ENCODE data around the gene FAM98B. TPM values are rescaled to one million over a fixed set of nuclear protein-coding genes. Genes with fewer than 3 reads are reported as not detected.

Gene FAM98B
- polyA plus RNA-seq, 5 donors: 48.3 to 77.6 (median 55.2) TPM

DNA sequence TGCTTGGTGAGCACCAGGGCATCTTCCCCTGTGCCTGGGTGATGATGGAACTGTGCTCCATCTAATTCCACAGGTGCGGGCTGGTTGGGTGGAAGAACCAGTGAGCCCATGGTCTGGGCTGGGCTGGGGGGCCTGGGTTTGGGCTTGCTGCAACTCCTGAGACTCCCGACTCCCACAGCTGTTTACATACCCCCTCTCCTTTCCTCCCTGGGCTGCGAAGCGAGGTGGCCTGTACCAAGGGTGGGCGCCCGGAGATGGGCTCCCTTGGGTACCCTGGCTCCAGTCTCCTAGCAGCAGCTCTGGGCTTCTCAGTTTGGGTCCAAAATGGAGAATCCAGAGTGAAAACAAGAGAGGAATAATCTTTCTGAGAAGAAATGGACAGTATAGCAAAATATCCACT is 5.6 kb downstream of the FAM98B start:
- no peak for DNase-seq

DNA sequence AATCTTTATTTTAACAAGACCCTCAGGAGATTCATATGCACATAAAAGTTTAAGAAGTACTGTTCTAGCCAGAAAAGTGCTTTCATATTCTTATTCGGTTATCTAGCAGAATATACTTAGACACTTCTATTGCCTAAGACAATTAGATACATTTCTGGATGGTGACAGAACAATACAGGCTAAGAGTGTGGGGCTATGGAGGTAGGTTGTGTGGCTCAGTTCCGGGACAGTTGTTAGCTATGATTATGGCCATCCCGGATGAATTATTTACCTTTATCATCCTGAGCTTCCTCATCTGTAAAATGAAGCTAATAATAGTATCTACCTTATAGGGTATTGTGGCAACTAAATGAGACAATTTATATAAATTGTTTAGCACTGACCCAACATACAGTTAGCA is 6.6 kb downstream of the FAM98B start:
- no peak for DNase-seq

DNA sequence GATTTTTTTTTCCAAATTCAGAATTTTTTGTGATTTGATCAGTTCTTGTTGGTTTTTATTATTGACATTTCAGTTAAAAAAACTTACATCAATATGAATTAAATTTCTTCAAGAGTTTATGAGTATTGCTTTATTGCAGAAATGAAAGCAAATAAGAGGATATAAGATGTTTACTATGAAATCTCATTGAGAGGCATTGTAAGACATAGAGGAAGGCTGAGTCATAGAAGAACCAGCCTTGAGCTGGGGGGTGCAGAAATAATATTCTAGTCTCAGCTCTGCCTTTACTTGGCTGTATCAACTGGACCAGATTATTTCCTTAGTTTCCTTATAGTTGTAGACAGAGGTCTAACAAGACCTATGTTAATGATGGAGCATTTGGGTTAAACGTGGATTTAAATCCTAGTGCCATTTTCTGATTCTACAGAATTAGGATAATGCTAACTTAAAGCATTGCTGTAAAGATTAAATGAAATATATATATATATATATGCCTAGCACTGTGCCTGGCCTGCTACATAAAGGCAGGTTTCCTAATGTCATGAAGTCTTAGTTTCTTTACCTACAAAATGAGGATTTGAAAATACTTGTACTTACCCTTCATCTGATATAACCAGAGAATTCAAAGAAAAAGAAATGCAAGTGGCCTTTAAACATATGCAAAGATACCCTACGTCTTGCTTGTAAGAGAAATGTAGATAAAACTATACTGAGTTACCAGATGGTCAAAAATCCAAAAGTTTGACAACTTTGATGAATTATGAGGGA is 7.3 kb downstream of the FAM98B start:
- no peak for DNase-seq

DNA sequence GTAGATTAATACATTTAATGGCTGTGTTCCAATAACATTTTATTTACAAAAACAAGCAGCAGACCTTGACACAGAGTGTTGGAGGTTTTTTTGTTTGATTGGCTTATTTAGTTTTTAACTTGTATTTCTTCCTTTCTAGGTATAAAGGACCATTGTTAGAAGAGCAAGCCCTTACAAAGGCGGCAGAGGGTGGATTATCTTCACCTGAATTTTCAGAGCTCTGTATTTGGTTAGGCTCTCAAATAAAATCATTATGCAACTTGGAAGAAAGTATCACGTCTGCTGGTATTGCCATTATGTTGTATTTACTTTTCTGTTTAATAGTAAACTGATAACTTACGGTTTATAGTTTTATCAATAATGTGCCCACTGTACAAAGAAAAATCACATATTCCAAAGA is 10.0 kb downstream of the FAM98B start:
- no peak for DNase-seq

DNA sequence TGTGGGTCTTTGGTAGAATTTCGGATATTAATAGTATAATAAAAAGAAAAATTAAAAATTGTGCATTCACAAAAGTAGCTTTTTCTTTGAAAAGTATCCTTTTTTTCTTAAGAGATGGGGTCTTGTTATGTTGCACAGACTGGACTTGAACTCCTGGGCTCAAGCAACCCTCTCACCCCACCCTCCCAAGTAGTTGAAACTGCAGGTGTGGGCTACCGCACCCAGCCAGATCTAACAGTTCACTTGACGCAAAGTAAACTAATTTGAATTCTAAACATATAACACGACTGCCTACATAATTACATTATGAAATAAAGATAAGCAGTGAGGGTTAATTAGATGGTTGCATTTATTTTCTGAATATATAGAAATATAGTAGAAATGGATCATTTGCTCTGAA is 10.7 kb downstream of the FAM98B start:
- no peak for DNase-seq

DNA sequence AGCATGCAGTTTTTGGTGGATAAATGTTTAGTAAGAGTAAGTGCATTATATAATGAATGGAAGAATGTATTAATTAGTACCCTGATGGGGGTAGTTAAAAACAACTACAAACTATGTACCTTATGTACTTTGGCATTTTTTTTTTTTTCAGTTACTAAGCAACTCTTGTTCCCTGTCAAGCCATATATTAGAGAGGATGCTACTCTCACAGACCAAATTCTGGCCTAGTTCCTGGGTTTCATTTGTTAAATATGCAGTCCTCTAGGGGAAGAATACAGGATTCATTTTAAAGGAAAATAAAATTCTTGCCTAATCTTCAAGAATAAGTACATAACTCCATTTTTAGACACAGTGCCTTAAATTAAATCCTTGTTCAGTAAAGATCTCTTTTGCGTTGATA is 16.9 kb downstream of the FAM98B start:
- no peak for DNase-seq

DNA sequence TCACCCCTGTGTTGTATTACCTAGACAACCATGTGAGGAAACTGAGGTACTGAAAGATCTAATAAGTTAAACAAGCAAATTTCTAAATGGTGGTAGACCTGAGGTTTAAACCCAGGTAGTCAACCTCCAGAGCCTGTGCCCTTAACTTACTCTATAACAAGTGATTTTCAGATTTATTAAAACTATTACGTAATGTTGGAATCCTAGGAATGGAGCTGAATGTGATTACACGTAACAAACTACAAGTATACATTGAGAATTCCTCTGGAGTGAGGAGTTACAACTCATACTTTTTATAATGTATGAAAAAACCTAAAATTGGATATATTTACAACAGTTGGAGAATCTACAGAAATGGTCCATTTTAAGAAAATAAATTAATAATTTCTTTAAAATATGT is 18.0 kb downstream of the FAM98B start:
- DNase-seq: no peak

DNA sequence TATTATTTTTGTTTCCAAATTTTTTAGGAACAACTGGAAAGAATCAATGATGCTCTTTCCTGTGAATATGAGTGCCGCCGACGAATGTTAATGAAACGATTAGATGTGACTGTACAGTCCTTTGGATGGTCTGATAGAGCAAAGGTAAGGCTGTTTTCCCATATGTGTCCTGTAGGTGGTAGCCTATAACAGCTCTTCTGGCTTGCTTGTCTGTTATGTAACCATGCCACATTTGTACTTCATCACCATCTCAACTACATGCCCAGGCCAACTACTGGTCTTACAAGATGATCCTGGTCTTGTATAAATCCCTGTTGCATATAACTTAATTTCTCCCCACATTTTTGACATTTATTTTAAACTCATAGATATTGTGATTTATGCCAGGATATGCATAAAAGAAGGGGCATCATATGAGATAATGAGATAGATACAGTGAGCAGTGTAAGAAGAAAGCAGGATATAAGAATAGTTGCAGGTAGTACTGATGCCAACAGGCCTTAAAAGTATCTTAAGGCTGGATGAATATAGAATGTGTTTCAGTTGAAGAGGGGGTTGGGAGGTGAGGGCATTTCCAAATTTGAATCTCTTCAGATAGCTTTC is 20.3 kb downstream of the FAM98B start:
- peak; percentile 28 to 45 for DNase-seq

DNA sequence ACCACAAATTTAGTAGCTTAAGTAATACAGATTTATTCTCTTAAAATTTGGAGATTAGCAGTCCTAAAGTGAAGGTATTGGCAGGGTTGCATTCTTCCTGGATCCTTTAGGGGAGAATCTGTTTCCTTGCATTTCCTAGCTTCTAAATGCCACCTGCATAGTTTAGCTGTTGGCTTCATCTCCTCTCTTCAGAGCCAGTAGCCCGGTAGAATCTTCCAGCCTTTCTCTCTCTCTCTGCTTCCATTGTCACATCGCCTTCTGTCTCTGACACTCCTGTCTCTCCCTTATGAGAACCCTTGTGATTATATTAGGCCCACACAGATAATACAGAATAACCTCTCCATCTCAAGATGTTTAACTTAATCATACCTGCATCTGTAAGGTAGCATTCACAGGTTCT is 21.4 kb downstream of the FAM98B start:
- DNase-seq: no peak

DNA sequence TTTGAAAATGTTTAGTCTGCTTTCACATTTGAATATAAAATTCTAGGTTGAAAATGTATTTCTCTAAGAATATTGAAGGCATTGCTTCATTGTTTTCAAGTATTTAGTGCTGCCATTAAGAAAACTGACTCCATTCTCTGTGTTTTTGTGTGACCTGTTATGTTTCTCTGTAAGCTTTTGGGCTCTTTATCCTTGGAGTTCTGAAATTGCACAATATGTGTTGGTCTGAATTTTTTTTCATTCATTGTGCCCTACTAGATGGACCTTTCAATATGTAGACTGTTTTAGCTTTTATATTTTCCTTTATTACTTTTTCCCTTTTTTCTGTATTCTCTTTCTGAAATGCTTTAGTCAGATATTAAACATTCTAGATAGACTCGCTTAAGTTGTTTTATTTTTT is 22.2 kb downstream of the FAM98B start:
- DNase-seq: no peak

DNA sequence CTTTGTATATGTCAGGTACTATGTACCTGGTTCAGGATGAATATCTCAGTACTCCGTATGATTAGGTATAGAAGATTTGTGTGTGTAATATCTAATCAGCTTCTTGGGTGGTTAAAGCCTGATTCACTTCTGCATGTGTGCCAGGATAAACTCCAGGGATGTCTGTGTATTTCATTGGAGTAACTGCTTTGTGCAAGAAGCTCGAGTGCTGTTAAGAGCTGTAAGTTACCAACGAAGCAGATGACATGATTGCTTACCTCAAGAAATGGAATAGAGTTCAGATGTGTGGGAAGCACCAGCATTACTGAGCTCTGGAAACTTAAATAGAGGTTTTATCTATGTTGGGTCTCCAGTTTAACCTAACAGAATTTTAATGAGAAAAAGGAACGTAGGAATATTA is 23.7 kb downstream of the FAM98B start:
- DNase-seq: no peak

DNA sequence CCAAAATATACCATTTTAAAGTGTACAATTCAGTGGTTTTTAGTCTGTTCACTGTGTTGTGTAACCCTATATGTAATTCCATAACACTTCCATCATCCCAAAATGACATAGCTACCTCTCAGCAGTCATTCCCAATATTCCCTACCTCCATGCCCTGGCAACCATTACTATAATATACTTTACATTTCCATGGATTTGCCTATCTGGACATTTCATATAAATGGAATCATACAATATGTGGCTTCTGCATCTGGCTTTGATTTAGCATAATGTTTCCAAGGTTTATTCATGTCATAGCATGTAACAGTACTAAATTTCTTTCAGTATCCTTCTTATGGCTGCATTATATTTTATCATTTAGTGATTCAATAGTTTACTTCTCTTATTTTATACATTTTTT is 25.3 kb downstream of the FAM98B start:
- no peak for DNase-seq

DNA sequence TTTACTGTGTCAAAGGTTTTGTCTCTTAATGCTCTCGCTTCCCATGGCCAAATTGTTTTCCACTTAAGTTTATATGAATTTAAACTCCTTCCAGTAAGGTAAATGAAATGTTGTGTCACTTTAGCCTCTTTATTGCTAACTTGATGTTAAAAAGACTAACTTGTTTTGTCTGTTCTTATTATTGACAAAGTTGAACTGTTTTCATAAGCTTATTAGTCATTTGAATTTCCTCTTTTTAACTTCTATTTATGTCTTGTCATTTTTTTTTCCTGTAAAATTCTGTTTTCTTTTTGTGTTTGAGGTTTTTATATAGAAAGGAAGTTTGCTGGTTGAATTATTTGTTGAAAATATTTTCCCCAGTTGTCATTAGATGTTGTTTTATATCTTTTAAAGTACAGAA is 25.8 kb downstream of the FAM98B start:
- no peak for DNase-seq

DNA sequence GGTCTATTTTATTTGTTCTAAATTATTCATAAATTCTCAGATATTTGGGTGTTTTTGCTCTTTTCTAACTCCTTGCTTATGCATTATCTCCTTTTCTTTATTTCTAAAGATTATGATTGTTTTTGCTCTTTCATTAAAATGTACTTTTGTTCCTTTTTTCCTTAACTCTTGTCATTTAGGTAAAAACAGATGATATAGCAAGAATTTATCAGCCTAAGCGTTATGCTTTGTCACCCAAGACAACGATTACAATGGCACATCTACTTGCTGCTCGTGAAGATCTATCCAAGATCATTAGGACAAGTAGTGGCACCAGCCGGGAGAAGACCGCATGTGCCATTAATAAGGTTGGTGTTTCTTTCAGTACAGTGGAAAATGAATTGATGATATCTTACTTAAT is 27.2 kb downstream of the FAM98B start:
- no peak for DNase-seq

DNA sequence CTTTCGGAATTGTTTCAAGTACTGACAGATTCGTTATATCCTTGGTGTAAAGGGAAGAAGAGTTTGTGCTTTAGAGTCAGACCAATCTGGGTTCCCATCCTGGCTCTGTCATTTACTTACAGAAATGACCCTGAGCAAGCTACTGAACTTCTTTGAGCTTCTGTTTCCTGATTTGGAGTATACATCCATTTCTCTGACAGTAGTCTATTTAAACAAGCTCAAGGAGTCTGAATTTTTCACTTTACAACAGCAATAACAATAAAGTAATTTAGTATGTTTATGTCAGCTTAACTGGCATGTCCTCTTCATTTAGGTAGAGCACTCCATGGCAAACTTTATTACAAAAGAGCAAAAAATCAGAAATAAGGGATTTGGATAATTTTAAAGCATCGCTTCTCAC is 27.8 kb downstream of the FAM98B start:
- no peak for DNase-seq

DNA sequence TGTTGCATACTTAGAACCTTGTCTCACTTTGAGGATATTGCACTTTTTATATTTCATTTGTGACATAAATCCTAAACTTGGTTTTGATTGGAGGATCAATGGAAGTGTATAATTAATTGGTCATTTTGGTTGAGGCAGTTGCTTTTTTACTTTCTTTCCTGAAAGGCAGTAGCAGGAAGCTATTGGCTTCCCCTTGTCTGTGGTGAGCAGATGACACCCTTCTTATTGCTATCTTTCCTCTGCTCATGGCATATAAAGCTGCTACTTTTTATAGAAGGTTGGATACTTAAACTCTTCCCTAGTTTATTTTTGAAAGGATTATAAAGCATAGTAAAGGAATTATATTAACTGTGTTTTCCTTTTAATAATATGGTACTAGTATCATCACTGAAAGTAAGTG is 28.6 kb downstream of the FAM98B start:
- DNase-seq: no peak

DNA sequence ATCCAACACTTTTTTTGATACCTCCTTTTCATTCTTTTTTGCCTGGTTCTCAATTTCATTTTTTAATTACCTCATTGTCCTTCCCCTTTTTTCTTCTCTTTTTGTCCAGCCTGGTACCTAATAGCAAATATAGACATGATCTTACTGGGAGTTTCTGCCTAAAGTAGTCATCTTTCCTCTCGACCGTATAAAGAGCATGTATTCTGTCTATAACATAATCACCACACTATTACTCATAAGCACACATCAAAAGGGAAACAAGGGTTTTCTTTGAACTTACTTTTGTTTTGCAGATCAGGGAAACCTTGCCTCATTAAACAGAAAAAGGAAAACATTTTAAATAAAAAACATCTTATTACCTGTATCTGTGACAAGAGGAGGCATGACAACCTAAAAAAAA is 33.0 kb downstream of the FAM98B start:
- DNase-seq: no peak

DNA sequence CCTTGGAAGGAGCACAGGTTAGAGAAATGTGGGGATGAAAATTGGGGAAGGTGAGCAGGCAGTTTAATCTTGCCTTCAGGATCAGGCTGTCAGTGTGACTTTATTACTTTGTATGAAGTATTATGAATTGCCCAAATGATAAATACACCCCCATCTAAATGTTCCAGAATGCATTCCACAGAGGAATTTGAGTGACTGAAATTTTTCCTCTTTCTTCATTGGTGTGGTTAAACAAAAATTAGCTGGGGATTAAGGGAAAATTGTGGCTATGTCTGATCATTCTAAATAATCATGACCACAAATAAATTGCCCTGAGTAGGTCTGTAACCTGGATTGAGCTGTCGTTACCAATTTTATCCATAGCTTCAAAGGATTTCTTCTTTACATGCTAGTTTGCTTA is 33.5 kb downstream of the FAM98B start:
- no peak for DNase-seq

DNA sequence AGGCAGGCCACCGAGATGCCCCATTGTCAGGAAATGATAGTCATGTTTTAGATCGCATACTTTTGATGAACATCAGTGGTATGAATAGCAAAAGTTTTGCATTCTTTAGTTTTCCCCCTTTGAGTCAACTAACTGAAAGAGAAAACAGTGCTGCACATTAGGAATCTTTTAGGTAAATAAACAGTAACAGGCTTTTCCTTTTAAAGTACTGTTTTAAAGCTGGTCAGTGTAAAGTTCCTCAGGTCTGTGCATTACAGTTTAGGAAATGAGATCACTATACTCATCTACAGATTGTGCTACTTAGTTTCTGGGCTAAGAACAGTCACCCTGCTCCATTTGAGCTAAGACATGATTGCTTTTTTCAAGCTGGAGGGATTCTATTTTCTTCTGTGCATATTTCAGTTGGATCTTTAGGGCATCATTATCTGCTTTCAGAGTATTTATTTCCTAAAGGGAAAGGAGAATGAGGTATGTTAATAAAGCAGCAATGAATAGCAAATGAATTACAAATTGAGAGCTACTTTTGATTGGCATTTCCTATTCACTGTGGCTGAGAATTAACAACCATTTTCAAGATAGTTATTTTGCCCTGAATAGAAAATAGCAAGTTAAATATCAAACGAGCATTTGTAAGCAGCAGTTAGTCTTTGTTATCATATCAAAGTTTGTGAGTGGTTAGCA is 36.5 kb downstream of the FAM98B start:
- no peak for DNase-seq

DNA sequence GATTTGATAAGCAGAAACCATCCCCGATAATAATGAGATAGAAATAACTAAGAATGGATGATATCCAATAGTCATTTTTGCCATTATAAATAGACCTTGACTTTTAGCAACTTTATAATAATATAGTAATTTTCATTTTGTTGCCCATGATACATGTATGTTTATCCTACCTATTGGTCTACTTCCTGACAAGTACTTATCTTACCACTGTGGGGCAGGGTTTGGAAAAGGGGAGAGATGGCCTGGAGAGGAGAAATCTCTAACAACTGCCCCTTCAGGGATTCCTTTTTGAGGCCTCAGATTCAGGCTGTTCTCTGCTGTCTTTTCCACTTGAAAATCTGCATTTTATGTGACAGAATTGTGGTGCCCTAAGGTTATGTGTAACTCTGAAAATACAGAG is 42.2 kb downstream of the FAM98B start:
- DNase-seq: no peak

DNA sequence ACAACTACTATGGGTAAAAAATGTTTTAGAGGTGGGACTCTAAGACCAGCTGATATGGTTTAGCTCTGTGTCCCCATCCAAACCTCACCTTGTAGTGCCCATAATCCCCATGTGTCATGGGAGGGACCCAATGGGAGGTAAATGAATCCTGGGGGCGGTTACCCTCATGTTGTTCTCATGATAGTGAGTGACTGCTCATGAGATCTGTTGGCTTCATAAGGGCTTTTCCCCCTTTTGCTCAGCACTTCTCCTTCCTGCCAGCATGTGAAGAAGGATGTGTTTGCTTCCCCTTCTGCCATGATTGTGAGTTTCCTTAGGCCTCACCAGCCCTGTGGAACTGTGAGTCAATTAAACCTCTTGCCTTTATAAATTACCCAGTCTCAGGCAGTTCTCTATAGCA is 45.7 kb downstream of the FAM98B start:
- no peak for DNase-seq

DNA sequence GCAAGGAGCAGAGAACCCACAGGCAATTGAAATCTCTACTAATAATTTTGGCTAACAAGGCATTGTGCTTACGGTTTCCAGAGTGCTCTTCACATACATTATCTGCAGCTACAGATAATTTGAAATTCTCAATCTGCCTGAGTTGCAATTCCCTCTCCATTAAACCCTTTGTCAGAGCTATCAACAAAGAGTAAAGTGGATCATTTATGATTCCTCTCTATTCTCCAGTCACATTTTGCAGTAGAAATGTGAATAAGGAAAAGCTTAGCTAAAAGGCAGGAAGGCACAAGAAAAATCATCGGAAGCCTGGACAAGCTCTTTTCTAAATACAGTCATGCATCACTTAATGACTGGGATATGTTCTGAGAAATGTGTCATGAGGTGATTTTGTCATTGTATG is 49.6 kb downstream of the FAM98B start:
- no peak for DNase-seq

DNA sequence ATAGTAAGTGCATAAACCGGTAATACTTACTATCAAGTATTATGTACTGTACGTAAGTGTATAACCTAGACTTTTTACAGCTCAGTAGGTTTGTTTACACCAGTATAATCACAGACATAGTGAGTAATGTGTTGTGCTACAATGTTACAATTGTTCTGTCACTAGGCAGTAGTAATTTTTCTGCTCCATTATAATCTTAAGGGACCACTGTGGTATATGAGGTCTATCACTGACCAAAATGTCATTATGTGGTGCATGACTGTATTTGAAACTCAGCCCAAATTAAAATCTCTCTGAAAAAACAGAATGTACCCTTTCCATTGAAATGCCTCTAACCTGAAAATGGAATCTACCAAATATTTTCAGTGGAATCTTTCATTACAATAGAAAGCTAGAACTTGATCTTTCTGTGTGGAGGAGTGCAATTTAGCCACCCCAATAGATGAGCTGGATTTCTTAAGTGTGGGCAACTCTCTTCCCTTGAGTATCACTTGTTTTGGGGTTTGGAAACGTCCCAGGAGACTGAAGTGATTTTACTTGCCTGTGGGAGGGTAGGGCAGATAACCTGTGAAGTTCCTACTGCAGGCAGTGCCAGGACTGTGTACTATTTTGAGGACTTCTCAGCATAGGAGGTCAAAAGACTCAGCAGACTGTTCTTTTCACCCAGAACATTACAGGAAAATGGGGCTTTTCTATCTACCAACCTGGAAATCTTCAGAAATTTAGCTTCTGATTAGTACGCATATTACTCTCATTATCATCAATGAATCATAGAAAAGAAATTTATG is 50.9 kb downstream of the FAM98B start:
- DNase-seq: no peak
